SK-N-SH (cell line): ENCODE results near the gene DNAH9. TPM values are rescaled to one million over a fixed set of nuclear protein-coding genes. Genes with fewer than 3 reads are reported as not detected.

Experiments
- CTCF ChIA-PET: fragments of 300-600, 350-600 bp; formaldehyde crosslinking; extraction: SDS; loops from one replicate; lab custom pipeline; 2021; lab: Yijun Ruan, JAX
- POLR2A ChIA-PET: fragments of 350-600 bp; sonication (Branson Sonifier 250); formaldehyde crosslinking; extraction: SDS; loops from one replicate; lab custom pipeline; 2020; ENCODE audit warnings: antibody characterized with exemption, inconsistent platforms; lab: Yijun Ruan, JAX
- DNase-seq: peaks from one replicate; pipeline ENCODE4 v3.0.0; 2012
- H2AFZ ChIP-seq: fragments of 200-600 bp; sonication (generic); 2 replicates; pipeline ENCODE4 v1.8.1; 2016; ENCODE audit warnings: antibody characterized with exemption, mild to moderate bottlenecking, low read depth
- H3F3A ChIP-seq: fragments of 200-600 bp; sonication (generic); replicated peaks from 2 replicates; pipeline ENCODE3; 2016; ENCODE audit warnings: antibody characterized with exemption, mild to moderate bottlenecking; ENCODE audit not compliant: insufficient read depth
- H3K27ac ChIP-seq, 2 experiments: fragments of 200-500 bp in 1 of 2; fragments of 200-600 bp in 1 of 2; sonication (Bioruptor generic) in 1 of 2; sonication (generic), shearing (Covaris generic) in 1 of 2; 2 replicates each; pipeline versions ENCODE4 v1.5.1 to v1.6.1; 2014 to 2016; ENCODE audit warnings: low read depth in 2 of 2, inconsistent platforms in 1 of 2, low read length in 1 of 2, mild to moderate bottlenecking in 1 of 2, mixed read lengths in 1 of 2
- H3K27me3 ChIP-seq: fragments of 200-600 bp; sonication (generic), shearing (Covaris generic); 2 replicates; pipeline ENCODE4 v1.6.1; 2016; ENCODE audit warnings: mixed run types; ENCODE audit not compliant: insufficient read depth
- H3K36me3 ChIP-seq, 2 experiments: fragments of 200-500 bp in 1 of 2; fragments of 200-600 bp in 1 of 2; sonication (Bioruptor generic) in 1 of 2; sonication (generic) in 1 of 2; replicated peaks in 1 of 2; 2 replicates each; pipeline versions ENCODE3 to v1.5.1; 2014 to 2016; ENCODE audit warnings: low read length in 1 of 2, mild to moderate bottlenecking in 1 of 2; ENCODE audit not compliant: insufficient read depth in 2 of 2, control insufficient read depth in 1 of 2
- H3K4me1 ChIP-seq, 2 experiments: fragments of 200-500 bp in 1 of 2; fragments of 200-600 bp in 1 of 2; sonication (Bioruptor generic) in 1 of 2; sonication (generic), shearing (Covaris generic) in 1 of 2; 2 replicates each; pipeline versions ENCODE4 v1.5.1 to v1.6.1; 2014 to 2016; ENCODE audit warnings: low read depth in 1 of 2, low read length in 1 of 2, mixed run types in 1 of 2; ENCODE audit not compliant: insufficient read depth in 2 of 2, control insufficient read depth in 1 of 2
- H3K4me2 ChIP-seq: fragments of 200-600 bp; sonication (generic), shearing (Covaris generic); 2 replicates; pipeline ENCODE4 v1.6.1; 2017; ENCODE audit warnings: mixed run types
- H3K4me3 ChIP-seq, 2 experiments: fragments of 200-500 bp in 1 of 2; fragments of 200-600 bp in 1 of 2; sonication (Bioruptor generic) in 1 of 2; sonication (generic), shearing (Covaris generic) in 1 of 2; 2 replicates each; pipeline versions ENCODE4 v1.5.1 to v1.8.1; 2014 to 2016; ENCODE audit warnings: low read depth in 2 of 2, inconsistent platforms in 1 of 2, low read length in 1 of 2, mild to moderate bottlenecking in 1 of 2, mixed read lengths in 1 of 2, moderate library complexity in 1 of 2
- H3K79me2 ChIP-seq: fragments of 200-600 bp; sonication (generic); 2 replicates; pipeline ENCODE4 v1.8.1; 2017; ENCODE audit warnings: mild to moderate bottlenecking; ENCODE audit not compliant: insufficient read depth
- H3K9ac ChIP-seq: fragments of 200-600 bp; sonication (generic); 2 replicates; pipeline ENCODE4 v1.6.1; 2017; ENCODE audit warnings: mixed run types
- H3K9me2 ChIP-seq: fragments of 200-600 bp; sonication (generic); 2 replicates; pipeline ENCODE4 v1.6.1; 2017; ENCODE audit warnings: mixed run types
- H3K9me3 ChIP-seq: fragments of 200-600 bp; sonication (generic); 2 replicates; pipeline ENCODE4 v1.6.1; 2017; ENCODE audit warnings: mixed run types, mild to moderate bottlenecking, moderate library complexity
- H4K20me1 ChIP-seq: fragments of 200-600 bp; sonication (generic); 2 replicates; pipeline ENCODE4 v1.6.1; 2017; ENCODE audit warnings: mild to moderate bottlenecking, mixed run types; ENCODE audit not compliant: insufficient read depth
- CHD2 ChIP-seq: fragments of 150-350 bp; IDR thresholded peaks from 2 replicates; pipeline ENCODE4 v1.6.1; 2018; ENCODE audit warnings: low read length; ENCODE audit not compliant: partially characterized antibody
- ELF1 ChIP-seq: IDR thresholded peaks from 2 replicates; pipeline ENCODE4 v1.4.0; 2012
- EZH2phosphoT487 ChIP-seq: fragments of 200-600 bp; sonication (generic); IDR thresholded peaks from 2 replicates; pipeline ENCODE4 v1.6.1; 2017; ENCODE audit warnings: low read depth, mixed run types, mild to moderate bottlenecking, antibody characterized with exemption, moderate library complexity, borderline replicate concordance
- FOXJ3 ChIP-seq: sonication (generic); formaldehyde crosslinking; IDR thresholded peaks from 2 replicates; pipeline ENCODE4 v1.5.1; 2020; ENCODE audit warnings: mild to moderate bottlenecking, missing genetic modification reagents
- GABPA ChIP-seq: IDR thresholded peaks from 2 replicates; pipeline ENCODE4 v1.4.0; 2012; ENCODE audit warnings: low read depth, mild to moderate bottlenecking
- GATA2 ChIP-seq: sonication (generic); formaldehyde crosslinking; IDR thresholded peaks from 2 replicates; pipeline ENCODE4 v1.5.0; 2020; ENCODE audit warnings: mild to moderate bottlenecking, missing genetic modification reagents
- MEF2A ChIP-seq: IDR thresholded peaks from 2 replicates; pipeline ENCODE4 v1.4.0; 2012; ENCODE audit warnings: low read depth, borderline replicate concordance
- NFIC ChIP-seq: IDR thresholded peaks from 2 replicates; pipeline ENCODE4 v1.4.0; 2012; ENCODE audit warnings: borderline replicate concordance
- NRF1 ChIP-seq: IDR thresholded peaks from 2 replicates; pipeline ENCODE4 v1.6.1; 2012; ENCODE audit warnings: low read depth, mild to moderate bottlenecking, low read length
- POLR2AphosphoS5 ChIP-seq: IDR thresholded peaks from 2 replicates; pipeline ENCODE4 v1.6.1; 2012; ENCODE audit warnings: low read depth, low read length
- REST ChIP-seq: IDR thresholded peaks from 2 replicates; pipeline ENCODE4 v1.6.1; 2012; ENCODE audit warnings: mild to moderate bottlenecking, low read depth, low read length, moderate library complexity
- RFX5 ChIP-seq: IDR thresholded peaks from 2 replicates; pipeline ENCODE4 v1.6.1; 2012; ENCODE audit warnings: mild to moderate bottlenecking, improper control_type of control experiment, low read length
- RXRA ChIP-seq: IDR thresholded peaks from 2 replicates; pipeline ENCODE4 v1.4.0; 2012; ENCODE audit warnings: low read depth, mild to moderate bottlenecking, borderline replicate concordance
- TCF12 ChIP-seq: IDR thresholded peaks from 2 replicates; pipeline ENCODE4 v1.4.0; 2012
- TEAD4 ChIP-seq: IDR thresholded peaks from 2 replicates; pipeline ENCODE4 v1.4.0; 2012; ENCODE audit warnings: mild to moderate bottlenecking, borderline replicate concordance; ENCODE audit not compliant: insufficient read depth
- YY1 ChIP-seq: IDR thresholded peaks from 2 replicates; pipeline ENCODE4 v1.4.0; 2012; ENCODE audit warnings: low read depth, mild to moderate bottlenecking
- WGBS: methylation state at CpG from one replicate; pipeline ENCODE4 v1.1.6; 2017; ENCODE audit warnings: low lambda C conversion rate; 5-methylcytosine and 5-hydroxymethylcytosine counted together
- polyA plus RNA-seq, 3 experiments: library from polyadenylated mRNA; depleted of rRNA; stranded (reverse); fragments of >200 nt; gene quantifications; 2 replicates each; pipeline ENCODE4 v1.2.3, GENCODE V29; 2012
- TF ChIP-seq, protein P1 (sequence below): fragments of 200-600 bp; sonication (generic); IDR thresholded peaks from 2 replicates; pipeline ENCODE4 v1.6.1; 2017; ENCODE audit warnings: antibody characterized with exemption, mild to moderate bottlenecking, moderate library complexity
- TF ChIP-seq, protein P2 (sequence below): fragments of 150-350 bp; IDR thresholded peaks from 2 replicates; pipeline ENCODE4 v1.6.1; 2017; ENCODE audit warnings: antibody characterized with exemption, low read length, low read depth, borderline replicate concordance

Gene DNAH9
- polyA plus RNA-seq, 1 of the 3 experiments (the other 2 are of a cell fraction) = not detected

DNA sequence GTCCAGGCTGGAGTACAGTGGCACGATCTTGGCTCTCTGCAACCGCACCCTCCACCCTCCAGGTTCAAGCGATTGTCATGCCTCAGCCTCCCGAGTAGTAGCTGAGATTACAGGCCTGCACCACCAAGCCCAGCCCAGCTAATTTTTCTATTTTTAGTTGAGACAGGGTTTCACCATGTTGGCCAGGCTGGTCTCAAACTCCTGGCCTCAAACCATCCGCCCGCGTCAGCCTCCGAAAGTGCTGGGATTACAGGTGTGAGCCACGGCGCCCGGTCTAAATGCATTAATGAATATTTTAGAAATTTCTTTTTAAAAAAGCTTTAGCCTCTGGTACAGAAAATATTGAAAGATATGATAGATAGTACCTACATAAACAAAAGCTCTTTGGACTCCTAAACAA, 95.0 kb downstream of the DNAH9 start:
- H3K4me3 ChIP-seq = no peak overlapping the region
- H3K9me3 ChIP-seq = no peaks in the 10 kb centered on the region
- H3K27me3 ChIP-seq = no peaks in the 10 kb centered on the region
- no peak for DNase-seq
- H2AFZ ChIP-seq = no peak overlapping the region
- H3K79me2 ChIP-seq = no peaks in the 10 kb centered on the region
- H3K27ac ChIP-seq = no peak overlapping the region
- H4K20me1 ChIP-seq = no peaks in the 10 kb centered on the region
- no peak overlapping the region for H3K9ac ChIP-seq
- CTCF ChIA-PET = no interaction called here
- no peaks in the 10 kb centered on the region for H3K4me1 ChIP-seq
- no peak overlapping the region for H3K4me2 ChIP-seq
- POLR2A ChIA-PET = no interaction called here
- no peaks in the 10 kb centered on the region for H3K36me3 ChIP-seq
- TF ChIP-seq NRF1 = no peak
- TF ChIP-seq CHD2 = no peak
- no peaks in the 10 kb centered on the region for H3K9me2 ChIP-seq
- WGBS = 76% methylated on average over 11 of the region's 11 CpGs
- H3F3A ChIP-seq = no peaks in the 10 kb centered on the region

DNA sequence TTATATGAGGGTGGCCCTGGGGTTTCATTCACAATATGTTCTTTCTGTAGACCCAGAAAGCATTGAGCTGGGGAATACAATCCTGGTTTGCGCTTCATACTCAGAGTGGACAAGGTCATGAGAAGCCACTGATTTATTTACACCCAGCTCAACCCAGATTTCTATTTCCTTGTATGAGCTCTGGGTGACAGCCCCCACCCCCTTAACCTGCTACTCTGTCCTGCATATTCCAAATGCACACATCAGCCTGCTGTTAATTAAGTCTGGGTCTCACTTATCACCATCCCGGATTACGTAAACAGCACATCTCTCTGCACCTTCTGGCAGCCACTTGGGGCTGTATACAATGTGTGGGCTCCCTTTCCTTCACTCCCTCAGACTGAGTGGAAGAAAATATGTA, 102.4 kb downstream of the DNAH9 start:
- Histone ChIP-seq H3K4me3 (no peak overlapping the region; a peak in 1 of 4 replicates), H3K9me2 (no peaks in the 10 kb centered on the region), H3K9ac (no peak overlapping the region), H2AFZ (no peak overlapping the region), H3K9me3 (no peaks in the 10 kb centered on the region), H3K4me2 (no peak overlapping the region), H4K20me1 (no peaks in the 10 kb centered on the region), H3K36me3 (no peaks in the 10 kb centered on the region), H3K27ac (no peak overlapping the region), H3K4me1 (peaks cover 0 to 4% of the 10 kb centered on the region in 2 experiments; a peak in 1 of 4 replicates), H3K27me3 (no peaks in the 10 kb centered on the region), H3K79me2 (no peaks in the 10 kb centered on the region), H3F3A (no peaks in the 10 kb centered on the region)
- ChIA-PET POLR2A (no interaction called here), CTCF (no interaction called here)
- TF ChIP-seq GATA2 (CRISPR knock-in tag) = no peak
- 40% methylated on average over 3 of the region's 3 CpGs for WGBS
- DNase-seq = no peak

DNA sequence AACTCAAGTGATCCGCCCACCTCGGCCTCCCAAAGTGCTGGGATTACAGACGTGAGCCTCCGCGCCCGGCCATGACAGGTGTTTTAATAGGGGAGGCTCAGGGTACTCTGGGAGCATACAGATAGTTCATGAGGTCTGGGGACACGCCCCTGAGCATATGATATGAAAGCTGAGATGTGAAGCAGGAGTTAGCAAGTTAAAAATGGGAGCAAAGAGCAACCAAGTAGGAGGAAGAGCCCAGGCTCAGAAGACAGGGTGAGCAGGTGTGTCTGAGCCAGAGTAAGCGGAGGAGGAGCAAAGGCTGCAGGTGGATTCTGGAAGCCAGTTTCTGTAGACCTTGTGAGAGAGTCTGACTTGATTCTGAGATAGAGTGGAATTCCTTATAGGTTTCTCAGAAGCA, 103.6 kb downstream of the DNAH9 start:
- Histone ChIP-seq H3K9me2 (no peaks in the 10 kb centered on the region), H4K20me1 (no peaks in the 10 kb centered on the region), H3K4me2 (no peak overlapping the region), H2AFZ (no peak overlapping the region), H3K79me2 (no peaks in the 10 kb centered on the region), H3K27ac (no peak overlapping the region), H3K9me3 (no peaks in the 10 kb centered on the region), H3K36me3 (no peaks in the 10 kb centered on the region), H3F3A (no peaks in the 10 kb centered on the region), H3K27me3 (no peaks in the 10 kb centered on the region), H3K9ac (no peak overlapping the region), H3K4me3 (no peak overlapping the region), H3K4me1 (peaks cover 0 to 4% of the 10 kb centered on the region in 2 experiments; a peak in 1 of 4 replicates)
- TF ChIP-seq, protein P1, sequence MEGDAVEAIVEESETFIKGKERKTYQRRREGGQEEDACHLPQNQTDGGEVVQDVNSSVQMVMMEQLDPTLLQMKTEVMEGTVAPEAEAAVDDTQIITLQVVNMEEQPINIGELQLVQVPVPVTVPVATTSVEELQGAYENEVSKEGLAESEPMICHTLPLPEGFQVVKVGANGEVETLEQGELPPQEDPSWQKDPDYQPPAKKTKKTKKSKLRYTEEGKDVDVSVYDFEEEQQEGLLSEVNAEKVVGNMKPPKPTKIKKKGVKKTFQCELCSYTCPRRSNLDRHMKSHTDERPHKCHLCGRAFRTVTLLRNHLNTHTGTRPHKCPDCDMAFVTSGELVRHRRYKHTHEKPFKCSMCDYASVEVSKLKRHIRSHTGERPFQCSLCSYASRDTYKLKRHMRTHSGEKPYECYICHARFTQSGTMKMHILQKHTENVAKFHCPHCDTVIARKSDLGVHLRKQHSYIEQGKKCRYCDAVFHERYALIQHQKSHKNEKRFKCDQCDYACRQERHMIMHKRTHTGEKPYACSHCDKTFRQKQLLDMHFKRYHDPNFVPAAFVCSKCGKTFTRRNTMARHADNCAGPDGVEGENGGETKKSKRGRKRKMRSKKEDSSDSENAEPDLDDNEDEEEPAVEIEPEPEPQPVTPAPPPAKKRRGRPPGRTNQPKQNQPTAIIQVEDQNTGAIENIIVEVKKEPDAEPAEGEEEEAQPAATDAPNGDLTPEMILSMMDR = no peak
- TF ChIP-seq FOXJ3 (CRISPR knock-in tag) (no peak), TEAD4 (no peak), RXRA (no peak), REST (no peak), MEF2A (no peak), ELF1 (no peak), GABPA (no peak), TCF12 (no peak), YY1 (no peak), RFX5 (no peak), POLR2AphosphoS5 (no peak), NFIC (no peak), EZH2phosphoT487 (no peak)
- TF ChIP-seq, protein P2, sequence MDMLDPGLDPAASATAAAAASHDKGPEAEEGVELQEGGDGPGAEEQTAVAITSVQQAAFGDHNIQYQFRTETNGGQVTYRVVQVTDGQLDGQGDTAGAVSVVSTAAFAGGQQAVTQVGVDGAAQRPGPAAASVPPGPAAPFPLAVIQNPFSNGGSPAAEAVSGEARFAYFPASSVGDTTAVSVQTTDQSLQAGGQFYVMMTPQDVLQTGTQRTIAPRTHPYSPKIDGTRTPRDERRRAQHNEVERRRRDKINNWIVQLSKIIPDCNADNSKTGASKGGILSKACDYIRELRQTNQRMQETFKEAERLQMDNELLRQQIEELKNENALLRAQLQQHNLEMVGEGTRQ = no peak
- WGBS = 41% methylated on average over 8 of the region's 8 CpGs
- no peak for DNase-seq
- ChIA-PET CTCF (no interaction called here), POLR2A (no interaction called here)
